A673 (cell line): ENCODE measurements around the gene VCX3B. TPM values are rescaled to one million over a fixed set of nuclear protein-coding genes. Genes with fewer than 3 reads are reported as not detected.

Experiments used
- BruUV-seq: library from RNA; stranded (reverse); fragments of 400-500 nt; replicated peaks from 2 replicates; lab custom pipeline; 2021; lab: Mats Ljungman, UMichigan
- CTCF ChIA-PET: fragments of 300-600 bp; sonication (Branson Sonifier 250); formaldehyde crosslinking; loops from one replicate; lab custom pipeline; 2022; ENCODE audit warnings: antibody characterized with exemption; lab: Charles Lee
- POLR2A ChIA-PET: fragments of 300-600 bp; sonication (Branson Sonifier 250); formaldehyde crosslinking; loops from one replicate; lab custom pipeline; 2022; ENCODE audit warnings: antibody characterized with exemption; ENCODE audit not compliant: low non-redundant PET; lab: Charles Lee
- DNase-seq: peaks from one replicate; pipeline ENCODE4 v3.0.0-alpha.2; 2015; ENCODE audit warnings: low spot score
- H3K27ac ChIP-seq: fragments of 200-600 bp; sonication (generic); 2 replicates; pipeline ENCODE4 v1.5.1; 2016; ENCODE audit warnings: mixed run types, low read depth, mild to moderate bottlenecking, mixed read lengths, antibody characterized with exemption, low read length; ENCODE audit not compliant: poor library complexity, severe bottlenecking
- H3K27me3 ChIP-seq: fragments of 200-600 bp; sonication (generic); replicated peaks from 2 replicates; pipeline ENCODE4 v1.6.1; 2017; ENCODE audit warnings: mixed run types, low read depth, mild to moderate bottlenecking, mixed read lengths, antibody characterized with exemption, low read length; ENCODE audit not compliant: insufficient read depth, poor library complexity
- H3K36me3 ChIP-seq: fragments of 200-600 bp; sonication (generic); 2 replicates; pipeline ENCODE4 v1.6.1; 2016; ENCODE audit warnings: mixed run types, mild to moderate bottlenecking, mixed read lengths, antibody characterized with exemption, low read length; ENCODE audit not compliant: insufficient read depth, poor library complexity, severe bottlenecking
- H3K4me1 ChIP-seq: fragments of 200-600 bp; sonication (generic); 2 replicates; pipeline ENCODE4 v1.6.1; 2017; ENCODE audit warnings: mixed run types, mild to moderate bottlenecking, mixed read lengths, antibody characterized with exemption, low read length; ENCODE audit not compliant: insufficient read depth, poor library complexity, severe bottlenecking
- H3K4me3 ChIP-seq: fragments of 200-600 bp; sonication (generic); 2 replicates; pipeline ENCODE4 v1.5.1; 2016; ENCODE audit warnings: low read depth, mixed run types, mild to moderate bottlenecking, mixed read lengths, low read length; ENCODE audit not compliant: poor library complexity, severe bottlenecking
- H3K9me3 ChIP-seq: fragments of 200-600 bp; sonication (generic); 2 replicates; pipeline ENCODE4 v1.6.1; 2016; ENCODE audit warnings: mixed run types, low read depth, mild to moderate bottlenecking, mixed read lengths, antibody characterized with exemption, low read length; ENCODE audit not compliant: poor library complexity, severe bottlenecking
- EZH2 ChIP-seq: fragments of 200-600 bp; sonication (generic); IDR thresholded peaks from 2 replicates; pipeline ENCODE4 v1.6.1; 2017; ENCODE audit warnings: borderline replicate concordance, low read depth, mild to moderate bottlenecking, mixed read lengths, antibody characterized with exemption, low read length; ENCODE audit not compliant: poor library complexity, severe bottlenecking
- intact Hi-C: fragments of 100-400 bp; cut with micrococcal nuclease; formaldehyde crosslinking; loops from one replicate; pipeline ENCODE4 v1.10.0; 2022; ENCODE audit not compliant: unreplicated experiment
- total RNA-seq: library from RNA; stranded (reverse); gene quantifications from 2 replicates; pipeline ENCODE4 v1.2.3, GENCODE V29; 2021
- TF ChIP-seq, protein P1 (sequence below): fragments of 300-800, 200-600 bp; sonication (generic); conservative IDR thresholded peaks from 2 replicates; pipeline ENCODE4 v1.5.1; 2017; ENCODE audit warnings: low read depth, mild to moderate bottlenecking, antibody characterized with exemption, low read length, moderate library complexity, mixed read lengths

The VCX3B gene
- total RNA-seq, 1 experiment from 2014 or later: 0.39 TPM

DNA sequence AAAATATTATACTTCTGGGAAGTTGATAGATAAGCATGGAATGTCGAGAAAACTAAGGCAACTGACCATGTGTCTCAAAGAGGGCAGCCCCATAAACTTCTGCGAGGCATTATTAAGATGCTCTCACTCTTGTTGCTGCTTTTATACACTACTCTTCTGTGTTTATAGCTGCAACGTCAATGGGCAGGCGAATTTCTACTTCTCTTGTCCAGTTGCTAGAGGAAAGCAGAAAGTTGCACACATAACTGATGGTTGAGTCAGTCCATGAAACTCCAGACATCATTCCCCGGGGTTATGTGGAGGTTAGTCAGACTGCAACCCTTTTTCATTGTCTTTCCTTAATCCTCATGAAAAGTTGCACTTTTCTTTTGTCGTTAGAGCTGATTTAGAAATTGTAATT is 39.8 kb downstream of the VCX3B start:
- DNase-seq: no peak

More for the DNA sequence above, 39.8 kb downstream of the VCX3B start:
- Histone ChIP-seq H3K9me3 (no peaks in the 10 kb centered on the region), H3K27ac (no peak overlapping the region), H3K4me1 (no peaks in the 10 kb centered on the region), H3K4me3 (no peak overlapping the region), H3K27me3 (no peaks in the 10 kb centered on the region), H3K36me3 (no peaks in the 10 kb centered on the region)
- BruUV-seq: no TSS peak
- POLR2A ChIA-PET: no interaction called here
- intact Hi-C loops: no loop called here
- no peak for TF ChIP-seq EZH2
- TF ChIP-seq, protein P1, sequence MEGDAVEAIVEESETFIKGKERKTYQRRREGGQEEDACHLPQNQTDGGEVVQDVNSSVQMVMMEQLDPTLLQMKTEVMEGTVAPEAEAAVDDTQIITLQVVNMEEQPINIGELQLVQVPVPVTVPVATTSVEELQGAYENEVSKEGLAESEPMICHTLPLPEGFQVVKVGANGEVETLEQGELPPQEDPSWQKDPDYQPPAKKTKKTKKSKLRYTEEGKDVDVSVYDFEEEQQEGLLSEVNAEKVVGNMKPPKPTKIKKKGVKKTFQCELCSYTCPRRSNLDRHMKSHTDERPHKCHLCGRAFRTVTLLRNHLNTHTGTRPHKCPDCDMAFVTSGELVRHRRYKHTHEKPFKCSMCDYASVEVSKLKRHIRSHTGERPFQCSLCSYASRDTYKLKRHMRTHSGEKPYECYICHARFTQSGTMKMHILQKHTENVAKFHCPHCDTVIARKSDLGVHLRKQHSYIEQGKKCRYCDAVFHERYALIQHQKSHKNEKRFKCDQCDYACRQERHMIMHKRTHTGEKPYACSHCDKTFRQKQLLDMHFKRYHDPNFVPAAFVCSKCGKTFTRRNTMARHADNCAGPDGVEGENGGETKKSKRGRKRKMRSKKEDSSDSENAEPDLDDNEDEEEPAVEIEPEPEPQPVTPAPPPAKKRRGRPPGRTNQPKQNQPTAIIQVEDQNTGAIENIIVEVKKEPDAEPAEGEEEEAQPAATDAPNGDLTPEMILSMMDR: no peak
- CTCF ChIA-PET: no interaction called here
